Measurements from ENCODE around the gene CA14.
"Not testable (repeated sequence)": the region's sequence is repeated elsewhere in the genome, so short reads cannot be mapped to it uniquely, and the experiment has no call there.

CA14 gene

GRCh38 chr1:150236614-150237100 lies 20.9 kb upstream of the CA14 start:
- no peak for DNase-seq

- not testable (repeated sequence) for DNase-seq
Measured at GRCh38 chr1:150237176-150237575, 20.4 kb upstream of the CA14 start.

GRCh38 chr1:150237746-150238145 lies 19.8 kb upstream of the CA14 start:
- no peak for DNase-seq

- no peak for DNase-seq
Measured at GRCh38 chr1:150243003-150243402, 14.6 kb upstream of the CA14 start.

GRCh38 chr1:150249936-150250335 lies 7.6 kb upstream of the CA14 start:
- no peak for DNase-seq

- DNase-seq, result peak; percentile 73
Measured at GRCh38 chr1:150256198-150256553, 1.4 kb upstream of the CA14 start.

- DNase-seq, result peak; percentile 88
Measured at GRCh38 chr1:150256554-150257341, 826 bp upstream of the CA14 start.

GRCh38 chr1:150259217-150259616 lies 1.6 kb downstream of the CA14 start:
- DNase-seq, result peak; percentile 36

GRCh38 chr1:150259758-150260669 lies 2.4 kb downstream of the CA14 start:
- DNase-seq, result peak; percentile 94

- DNase-seq, result no peak
Measured at GRCh38 chr1:150261367-150261766, 3.8 kb downstream of the CA14 start.

GRCh38 chr1:150262388-150263320 lies 5.1 kb downstream of the CA14 start:
- DNase-seq, result no peak

GRCh38 chr1:150263549-150263948 lies 6.0 kb downstream of the CA14 start:
- no peak for DNase-seq

- no peak for DNase-seq
Measured at GRCh38 chr1:150267896-150268295, 10.3 kb downstream of the CA14 start.

- peak; percentile 44 for DNase-seq
Measured at GRCh38 chr1:150268340-150268704, 10.7 kb downstream of the CA14 start.

GRCh38 chr1:150268705-150269403 lies 11.3 kb downstream of the CA14 start, which contains the start of gene APH1A:
Gene APH1A (minus strand): TSS chr1:150269016. CDS start chr1:150268810, 206 bp downstream.
- peak; percentile 99 for DNase-seq

GRCh38 chr1:150269451-150269850 lies 11.9 kb downstream of the CA14 start:
- no peak for DNase-seq

GRCh38 chr1:150271291-150271959 lies 13.9 kb downstream of the CA14 start:
- no peak for DNase-seq

- no peak for DNase-seq
Measured at GRCh38 chr1:150273311-150273710, 15.7 kb downstream of the CA14 start.

GRCh38 chr1:150280138-150280707 lies 22.6 kb downstream of the CA14 start:
- DNase-seq, result peak; percentile 25

- DNase-seq, result peak; percentile 87
Measured at GRCh38 chr1:150281221-150281757, 23.7 kb downstream of the CA14 start.

All from NCI-H69 (cell line).